Measurements from ENCODE around the gene AVPR2.

GRCh38 chrX:153886915-153887314, 17.6 kb upstream of the AVPR2 start:
- TF ChIP-seq CTCF (conservative IDR thresholded peaks at IDR 0.05; ENCODE audit: low read depth, low read length) (no peak), EZH2phosphoT487 (IDR thresholded peaks at IDR 0.05; ENCODE audit: borderline replicate concordance, low read length) (no peak), EZH2 (IDR thresholded peaks at IDR 0.05; ENCODE audit: low read length, unreplicated experiment) (no peak)
